H1 (cell line): ENCODE results near the gene SLC9A4.

ENCODE experiments used
- CEBPB ChIP-seq: IDR thresholded peaks from 2 replicates; pipeline ENCODE4 v1.6.1; 2012; ENCODE audit warnings: low read depth, low read length
- CHD1 ChIP-seq: IDR thresholded peaks from 2 replicates; pipeline ENCODE4 v1.6.1; 2012; ENCODE audit warnings: low read depth, low read length, improper control_type of control experiment
- FOSL1 ChIP-seq: IDR thresholded peaks from 2 replicates; pipeline ENCODE4 v1.6.1; 2011; ENCODE audit warnings: mild to moderate bottlenecking, low read depth, low read length, moderate library complexity; ENCODE audit not compliant: insufficient read depth
- POLR2AphosphoS5 ChIP-seq: IDR thresholded peaks from 2 replicates; pipeline ENCODE4 v1.6.1; 2011; ENCODE audit warnings: low read depth, low read length
- RAD21 ChIP-seq, 2 experiments: IDR thresholded peaks in 1 of 2; conservative IDR thresholded peaks in 1 of 2; 2 replicates each; pipeline ENCODE4 v1.6.1; 2011; ENCODE audit warnings: low read depth in 2 of 2, low read length in 2 of 2, improper control_type of control experiment in 1 of 2, inconsistent platforms in 1 of 2, mild to moderate bottlenecking in 1 of 2, moderate library complexity in 1 of 2
- RNF2 ChIP-seq: fragments of 200-900, 300-1000 bp; sonication (generic); IDR thresholded peaks from 2 replicates; pipeline ENCODE4 v1.7.1; 2016; ENCODE audit warnings: borderline replicate concordance, low read depth, mild to moderate bottlenecking, antibody characterized with exemption, low read length; ENCODE audit not compliant: poor library complexity, severe bottlenecking; ENCODE audit errors: missing control alignments
- YY1 ChIP-seq: IDR thresholded peaks from 2 replicates; pipeline ENCODE4 v1.6.1; 2011; ENCODE audit warnings: low read depth, mild to moderate bottlenecking, low read length
- TF ChIP-seq, protein P1 (sequence below), 3 experiments: IDR thresholded peaks; 1 replicate in 2 of 3; 2 replicates in 1 of 3; pipeline versions ENCODE4 v1.5.1 to v1.6.1; 2011; ENCODE audit warnings: low read length in 3 of 3, mild to moderate bottlenecking in 3 of 3, inconsistent platforms in 2 of 3, low read depth in 1 of 3, moderate library complexity in 1 of 3; ENCODE audit not compliant: insufficient read depth in 1 of 3; ENCODE audit errors: control extremely low read depth in 1 of 3

DNA sequence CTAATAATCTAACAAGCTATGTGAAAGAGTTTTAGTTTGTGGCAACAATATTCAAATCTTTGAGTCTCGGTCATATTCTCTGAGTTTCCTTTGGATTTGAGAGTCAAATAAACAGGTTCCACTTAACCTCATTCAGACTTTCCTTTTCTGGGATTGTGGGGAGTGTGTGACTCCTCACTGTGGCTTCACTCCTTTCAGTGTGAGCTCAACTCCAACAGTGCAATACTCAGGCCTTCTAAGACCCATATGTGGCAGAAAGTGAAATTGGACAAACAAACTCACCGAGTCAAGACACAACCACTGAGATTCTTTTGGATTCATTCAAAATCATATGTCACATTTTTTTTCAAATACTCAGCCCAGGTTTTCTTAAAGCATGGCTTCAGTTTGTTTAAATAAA lies 25.4 kb downstream of the SLC9A4 start:
- no peak for TF ChIP-seq CHD1
- TF ChIP-seq RAD21 (IDR thresholded peaks at IDR 0.05 in 1 of 2, conservative IDR thresholded peaks at IDR 0.05 in 1 of 2; ENCODE audit: low read depth in 2 of 2, low read length in 2 of 2), result no peak
- no peak for TF ChIP-seq POLR2AphosphoS5
- TF ChIP-seq, protein P1, sequence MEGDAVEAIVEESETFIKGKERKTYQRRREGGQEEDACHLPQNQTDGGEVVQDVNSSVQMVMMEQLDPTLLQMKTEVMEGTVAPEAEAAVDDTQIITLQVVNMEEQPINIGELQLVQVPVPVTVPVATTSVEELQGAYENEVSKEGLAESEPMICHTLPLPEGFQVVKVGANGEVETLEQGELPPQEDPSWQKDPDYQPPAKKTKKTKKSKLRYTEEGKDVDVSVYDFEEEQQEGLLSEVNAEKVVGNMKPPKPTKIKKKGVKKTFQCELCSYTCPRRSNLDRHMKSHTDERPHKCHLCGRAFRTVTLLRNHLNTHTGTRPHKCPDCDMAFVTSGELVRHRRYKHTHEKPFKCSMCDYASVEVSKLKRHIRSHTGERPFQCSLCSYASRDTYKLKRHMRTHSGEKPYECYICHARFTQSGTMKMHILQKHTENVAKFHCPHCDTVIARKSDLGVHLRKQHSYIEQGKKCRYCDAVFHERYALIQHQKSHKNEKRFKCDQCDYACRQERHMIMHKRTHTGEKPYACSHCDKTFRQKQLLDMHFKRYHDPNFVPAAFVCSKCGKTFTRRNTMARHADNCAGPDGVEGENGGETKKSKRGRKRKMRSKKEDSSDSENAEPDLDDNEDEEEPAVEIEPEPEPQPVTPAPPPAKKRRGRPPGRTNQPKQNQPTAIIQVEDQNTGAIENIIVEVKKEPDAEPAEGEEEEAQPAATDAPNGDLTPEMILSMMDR (IDR thresholded peaks at IDR 0.05; ENCODE audit: control extremely low read depth in 1 of 3, insufficient read depth in 1 of 3, low read depth in 1 of 3, low read length in 3 of 3), result no peak
- TF ChIP-seq FOSL1, result no peak
- no peak for TF ChIP-seq CEBPB
- TF ChIP-seq RNF2, result no peak
- TF ChIP-seq YY1, result no peak
